ENCODE results near the gene SUPT20HL2.
"Not testable (repeated sequence)": the region's sequence is repeated elsewhere in the genome, so short reads cannot be mapped to it uniquely, and the experiment has no call there.

DNA sequence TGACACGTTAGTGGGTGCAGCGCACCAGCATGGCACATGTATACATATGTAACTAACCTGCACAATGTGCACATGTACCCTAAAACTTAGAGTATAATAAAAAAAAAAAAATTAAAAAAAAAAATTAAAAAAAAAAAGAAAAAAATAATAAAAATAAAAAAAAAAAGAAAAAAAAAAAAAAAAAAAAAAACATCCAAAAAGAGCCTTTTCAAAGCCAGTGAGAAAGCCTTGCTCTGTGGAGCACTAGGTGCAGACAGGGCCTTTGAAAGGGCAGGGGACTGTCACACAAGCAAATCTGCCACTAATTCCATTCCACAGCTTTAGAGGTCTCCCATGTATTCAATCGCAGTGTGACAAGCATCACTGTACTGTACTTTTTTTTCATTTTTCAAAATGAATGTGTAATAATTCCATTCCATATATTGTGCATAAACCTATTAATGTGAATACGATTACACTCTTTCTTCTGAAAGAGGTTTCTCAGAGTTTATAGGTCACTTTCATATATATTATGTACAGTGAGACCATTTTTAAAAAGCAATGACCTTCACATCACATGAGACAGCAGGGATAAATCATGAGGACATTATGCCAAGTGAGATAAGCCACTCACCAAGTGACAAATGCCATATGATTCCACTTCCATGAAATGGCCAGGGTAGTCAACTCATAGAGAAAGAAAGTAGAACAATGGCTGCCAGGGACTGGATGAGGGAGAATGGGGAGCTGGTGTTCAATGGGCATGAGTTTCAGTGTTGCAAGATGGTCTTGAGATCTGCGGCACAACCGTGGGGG, 4.1 kb downstream of the SUPT20HL2 start:
- TF ChIP-seq, protein P1, sequence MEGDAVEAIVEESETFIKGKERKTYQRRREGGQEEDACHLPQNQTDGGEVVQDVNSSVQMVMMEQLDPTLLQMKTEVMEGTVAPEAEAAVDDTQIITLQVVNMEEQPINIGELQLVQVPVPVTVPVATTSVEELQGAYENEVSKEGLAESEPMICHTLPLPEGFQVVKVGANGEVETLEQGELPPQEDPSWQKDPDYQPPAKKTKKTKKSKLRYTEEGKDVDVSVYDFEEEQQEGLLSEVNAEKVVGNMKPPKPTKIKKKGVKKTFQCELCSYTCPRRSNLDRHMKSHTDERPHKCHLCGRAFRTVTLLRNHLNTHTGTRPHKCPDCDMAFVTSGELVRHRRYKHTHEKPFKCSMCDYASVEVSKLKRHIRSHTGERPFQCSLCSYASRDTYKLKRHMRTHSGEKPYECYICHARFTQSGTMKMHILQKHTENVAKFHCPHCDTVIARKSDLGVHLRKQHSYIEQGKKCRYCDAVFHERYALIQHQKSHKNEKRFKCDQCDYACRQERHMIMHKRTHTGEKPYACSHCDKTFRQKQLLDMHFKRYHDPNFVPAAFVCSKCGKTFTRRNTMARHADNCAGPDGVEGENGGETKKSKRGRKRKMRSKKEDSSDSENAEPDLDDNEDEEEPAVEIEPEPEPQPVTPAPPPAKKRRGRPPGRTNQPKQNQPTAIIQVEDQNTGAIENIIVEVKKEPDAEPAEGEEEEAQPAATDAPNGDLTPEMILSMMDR (conservative IDR thresholded peaks at IDR 0.05 in 1 of 2, IDR thresholded peaks at IDR 0.05 in 1 of 2; ENCODE audit: extremely low read depth in 1 of 2, insufficient read depth in 1 of 2, low read depth in 1 of 2, low read length in 2 of 2): not testable (repeated sequence)
- TF ChIP-seq EZH2 (IDR thresholded peaks at IDR 0.05; ENCODE audit: borderline replicate concordance, low read length): not testable (repeated sequence)
